Smooth muscle cell of the brain vasculature (primary cell): ENCODE results near the gene ZMYND10.
A peak's percentile ranks its signal among the peaks of the same experiment; 100 is the strongest.
"Not testable (repeated sequence)": the region's sequence is repeated elsewhere in the genome, so short reads cannot be mapped to it uniquely, and the experiment has no call there.

ENCODE experiments used
- DNase-seq: peaks from one replicate; pipeline ENCODE4 v3.0.0-alpha.2; 2012; ENCODE audit warnings: low read depth, low spot score

Gene ZMYND10

GRCh38 chr3:50325497-50326181 is 19.9 kb downstream of the ZMYND10 start:
- no peak for DNase-seq

DNA sequence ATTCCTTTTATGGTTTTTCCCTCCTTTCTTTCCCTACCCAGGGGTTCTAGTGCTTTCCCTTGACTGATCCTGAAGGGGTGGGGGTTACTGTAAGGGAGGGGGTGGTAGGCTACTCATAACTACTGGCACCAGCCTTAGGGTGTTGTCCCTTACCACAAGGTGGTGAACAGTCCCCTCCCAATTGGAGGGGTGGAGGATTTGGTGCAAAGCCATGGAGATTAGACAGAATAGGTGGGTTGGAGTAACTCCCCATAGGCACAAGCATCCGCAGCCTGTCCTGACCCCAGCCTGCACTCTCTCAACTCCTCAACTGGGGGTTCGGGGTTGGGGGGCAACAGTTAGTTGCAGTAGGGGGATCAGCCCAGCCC is 20.4 kb downstream of the ZMYND10 start:
- no peak for DNase-seq

GRCh38 chr3:50324351-50325112 is 21.0 kb downstream of the ZMYND10 start:
- DNase-seq = no peak

DNA sequence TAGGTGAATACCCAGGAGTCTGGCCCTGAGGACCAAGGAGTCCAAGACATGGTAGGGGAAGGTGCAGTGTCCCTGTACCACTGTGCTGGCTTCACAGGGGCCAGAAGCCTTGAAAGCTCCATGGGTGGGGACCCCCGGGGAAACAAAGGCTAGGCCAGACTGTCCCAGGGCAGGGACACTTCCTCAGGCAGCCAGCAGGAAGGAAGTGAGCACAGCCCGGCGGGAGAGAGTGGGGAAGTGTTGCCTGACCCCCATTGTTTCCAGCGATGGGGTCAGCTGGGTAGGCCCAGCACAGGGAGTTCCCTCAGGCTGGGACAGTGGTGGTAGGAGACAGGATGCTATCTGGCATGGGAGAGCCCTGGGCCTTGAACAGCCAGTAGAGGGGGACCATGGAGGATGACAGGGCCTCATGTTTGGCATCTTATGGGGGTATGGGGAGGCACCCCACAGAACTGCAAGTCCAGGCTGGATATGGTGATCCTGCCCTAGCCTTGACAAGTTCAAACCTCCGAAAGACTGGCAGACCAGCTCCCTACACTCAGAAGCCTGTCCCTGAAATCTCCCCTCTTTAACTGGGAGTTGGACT is 21.8 kb downstream of the ZMYND10 start:
- DNase-seq = no peak

DNA sequence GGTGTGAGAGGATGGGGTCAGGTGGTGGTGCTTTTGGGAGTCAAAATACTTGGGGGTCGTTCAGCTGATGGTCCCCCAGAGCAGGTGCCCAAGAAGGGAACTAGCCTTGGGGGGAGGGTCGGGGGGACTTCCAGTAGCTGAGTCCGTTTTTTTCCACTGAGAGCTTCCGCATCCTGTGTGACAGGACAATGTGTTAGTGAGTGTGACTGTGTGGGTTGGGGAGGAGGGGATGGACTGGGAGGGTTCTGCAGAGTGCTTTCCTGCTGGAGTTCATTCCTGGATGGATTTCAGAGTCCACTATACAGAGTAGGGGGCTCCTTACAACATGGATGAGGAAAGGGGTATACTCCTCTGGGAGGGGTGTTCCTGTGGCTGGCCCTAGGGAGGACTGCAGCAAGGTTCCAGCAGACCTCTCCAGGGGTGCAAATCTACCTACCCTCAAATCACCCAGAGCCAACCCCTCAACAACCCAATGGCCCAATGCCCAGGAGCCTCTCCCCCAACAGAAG is 22.4 kb downstream of the ZMYND10 start:
- no peak for DNase-seq

DNA sequence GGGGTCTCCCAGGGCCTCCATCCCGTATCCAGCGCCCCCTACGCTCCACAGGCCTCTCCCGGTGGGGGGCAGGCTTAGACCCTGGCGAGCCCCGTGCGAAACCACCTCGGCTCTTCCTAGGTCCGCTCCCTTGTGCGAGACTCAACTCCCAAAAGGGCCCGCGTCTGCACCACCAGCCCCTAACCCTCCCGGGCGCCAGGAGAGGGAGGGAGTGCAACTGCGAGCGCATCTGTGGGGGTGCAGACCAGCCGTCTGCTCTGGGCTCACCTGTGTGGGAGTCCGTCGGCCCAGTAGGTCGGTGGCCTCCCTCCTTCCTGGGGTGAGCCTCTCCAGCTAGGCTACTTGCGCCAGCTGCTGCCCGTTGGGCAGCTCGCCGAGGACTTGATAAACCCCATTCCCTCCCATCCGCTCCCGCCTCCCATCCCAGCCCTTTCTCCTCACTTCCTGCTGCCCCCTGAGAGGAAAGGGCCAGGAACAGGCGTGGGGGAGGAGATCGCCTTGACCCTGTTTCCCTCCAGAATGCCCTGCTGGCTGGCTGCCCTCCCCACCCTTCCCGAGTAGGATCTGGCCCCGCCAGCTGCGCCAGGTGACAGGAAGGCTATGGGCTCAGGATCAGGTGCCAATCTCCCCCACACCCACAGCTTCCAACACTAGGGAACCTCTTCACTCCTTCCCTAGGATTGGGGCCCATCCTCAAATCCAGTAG is 23.0 kb downstream of the ZMYND10 start, which contains the start of gene HYAL2:
TSS of gene HYAL2 (minus strand) at position 360 of the 706 bp plus-strand sequence. CDS start 2,256 bp downstream, outside the sequence.
- DNase-seq = no peak

- DNase-seq = no peak
These were observed 23.5 kb downstream of the ZMYND10 start for GRCh38 chr3:50322115-50322385.

DNA sequence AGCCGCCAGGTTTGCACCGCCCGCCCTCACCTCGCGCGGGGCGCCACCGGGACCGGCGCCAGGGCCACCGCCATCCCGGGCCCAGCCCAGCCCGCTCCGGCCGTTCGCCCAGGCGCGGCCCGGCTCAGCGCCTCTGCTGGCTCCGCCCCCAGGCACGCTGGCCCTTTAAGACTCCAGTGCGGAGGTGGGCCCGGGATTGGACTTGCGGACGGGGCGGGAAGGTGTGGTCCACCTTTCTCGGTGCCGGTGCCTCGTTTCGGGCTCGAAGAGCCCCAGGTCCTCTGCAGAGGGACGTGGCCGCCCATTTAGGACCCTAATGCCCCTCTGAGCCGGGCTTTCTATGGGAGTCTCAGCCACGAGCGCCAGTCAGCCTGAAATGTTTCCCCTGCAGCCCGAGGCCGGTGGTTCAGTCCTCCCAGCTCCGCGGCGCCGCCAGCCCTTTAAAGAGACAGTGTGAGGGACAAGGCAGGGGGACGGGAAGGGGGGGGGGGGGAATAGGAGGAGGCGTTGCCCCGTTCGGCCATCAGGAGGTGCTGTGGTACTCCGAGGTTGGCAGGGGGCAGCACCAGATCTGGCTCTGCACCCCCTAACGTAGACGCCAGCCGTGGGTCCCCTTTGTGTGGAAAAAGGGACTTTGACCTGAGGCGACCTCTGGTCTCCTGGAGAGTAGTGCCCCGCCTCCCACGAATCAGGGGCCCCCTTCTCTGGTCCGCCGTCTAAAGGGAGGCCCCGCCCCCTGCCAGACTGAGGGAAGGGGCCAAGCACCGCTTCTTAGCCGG is 24.0 kb downstream of the ZMYND10 start:
- peak; percentile 72 for DNase-seq

DNA sequence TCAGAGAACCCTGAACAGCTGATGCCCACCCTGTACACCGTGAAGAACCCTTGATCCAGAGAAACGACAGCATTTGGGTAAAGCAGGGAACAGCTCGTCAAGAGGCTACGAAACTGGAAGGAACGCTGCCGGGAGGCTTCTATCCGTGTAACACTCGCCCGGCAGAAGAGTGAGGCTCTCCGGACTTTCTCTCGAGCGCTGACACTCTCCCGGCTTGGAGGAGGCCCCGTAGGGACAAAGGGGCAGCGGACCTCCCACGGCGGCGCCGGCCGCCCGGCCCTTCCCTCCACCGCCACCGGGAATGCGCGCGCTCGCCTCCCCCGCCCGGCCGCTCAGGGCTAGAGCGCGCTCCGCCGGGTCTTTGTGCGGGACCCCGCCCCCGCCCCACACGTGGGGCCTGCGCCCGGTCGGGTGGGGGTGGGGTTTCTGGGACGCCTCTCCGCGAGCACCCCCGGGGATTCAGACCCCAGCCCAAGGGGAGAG is 24.6 kb downstream of the ZMYND10 start:
- DNase-seq = no peak

- DNase-seq = no peak
These were observed 25.5 kb downstream of the ZMYND10 start for GRCh38 chr3:50319894-50320625.

DNA sequence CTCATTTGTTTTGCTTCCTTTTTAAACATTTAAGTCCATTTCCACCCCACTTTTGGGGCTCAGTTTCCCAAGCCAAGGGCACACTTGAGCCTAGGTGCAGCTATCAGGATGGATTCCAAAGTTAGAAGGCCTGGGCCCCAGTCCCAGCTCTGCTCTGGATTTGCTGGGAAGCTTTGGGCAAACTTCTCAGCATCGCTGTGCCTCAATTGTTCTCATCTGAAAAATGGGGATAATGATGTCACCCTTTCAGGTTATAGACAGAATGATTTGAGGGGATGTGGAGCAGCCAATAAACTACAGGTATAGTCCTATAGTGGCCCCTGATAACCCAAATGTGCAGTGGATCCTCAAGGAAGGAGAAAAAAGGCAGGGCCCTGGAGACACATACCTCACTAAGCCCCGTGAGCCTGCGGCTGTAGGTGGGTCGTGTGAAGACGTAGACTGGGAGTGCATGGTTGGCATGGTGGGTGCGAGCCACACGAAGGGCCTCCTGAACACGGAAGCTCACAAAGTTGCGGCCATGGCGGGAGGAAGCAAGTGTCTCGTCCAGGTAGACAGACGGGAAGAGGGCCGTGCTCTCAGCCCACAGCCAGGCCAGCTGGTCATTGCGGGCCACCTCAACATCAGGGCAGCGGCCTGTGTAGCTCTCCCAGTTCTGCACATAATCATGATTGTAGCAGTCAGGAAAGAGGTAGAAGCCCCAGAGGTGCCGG is 26.2 kb downstream of the ZMYND10 start:
- no peak for DNase-seq

GRCh38 chr3:50318615-50319014 is 26.9 kb downstream of the ZMYND10 start:
- no peak for DNase-seq

GRCh38 chr3:50318163-50318562 is 27.4 kb downstream of the ZMYND10 start:
- no peak for DNase-seq

GRCh38 chr3:50317300-50317699 is 28.2 kb downstream of the ZMYND10 start:
- no peak for DNase-seq

GRCh38 chr3:50316657-50317242 is 28.8 kb downstream of the ZMYND10 start:
- no peak for DNase-seq

DNA sequence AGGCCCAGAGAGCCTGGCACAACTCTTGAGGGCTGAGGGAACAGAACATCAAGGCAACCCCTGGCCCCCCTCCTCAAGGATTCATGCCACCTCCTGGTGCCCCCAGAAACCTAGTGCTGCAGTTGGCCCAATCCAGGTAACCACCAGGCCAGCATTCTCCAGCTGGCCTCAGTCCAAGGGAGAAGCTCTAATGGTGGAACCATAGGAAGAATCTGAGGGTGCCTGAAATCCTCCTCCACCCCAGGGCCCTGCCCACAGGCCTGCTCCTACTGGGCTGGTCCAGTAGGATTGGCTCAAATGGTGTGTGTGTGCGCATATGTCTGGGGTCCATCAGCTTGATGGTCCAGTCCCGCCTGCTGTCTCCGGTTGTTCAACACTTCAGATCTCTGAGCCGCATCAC is 30.7 kb downstream of the ZMYND10 start:
- DNase-seq = no peak

- no peak for DNase-seq
These were observed 31.2 kb downstream of the ZMYND10 start for GRCh38 chr3:50314342-50314741.

GRCh38 chr3:50312041-50312440 is 33.5 kb downstream of the ZMYND10 start:
- DNase-seq = not testable (repeated sequence)

GRCh38 chr3:50304601-50305000 is 40.9 kb downstream of the ZMYND10 start:
- no peak for DNase-seq
